HepG2 (cell line): ENCODE measurements around the gene TC2N. TPM values are rescaled to one million over a fixed set of nuclear protein-coding genes. Genes with fewer than 3 reads are reported as not detected.

ENCODE experiments used
- CTCF ChIP-seq: sonication (generic); formaldehyde crosslinking; IDR thresholded peaks from 2 replicates; pipeline ENCODE4 v1.5.0; 2020; ENCODE audit warnings: mild to moderate bottlenecking, missing genetic modification reagents, moderate library complexity
- EP300 ChIP-seq, 3 experiments: sonication (generic) in 1 of 3; formaldehyde crosslinking in 1 of 3; IDR thresholded peaks; 2 replicates each; pipeline versions ENCODE4 v1.5.1 to v1.6.1; 2011 to 2020; ENCODE audit warnings: low read depth in 2 of 3, low read length in 2 of 3, borderline replicate concordance in 1 of 3, improper control_type of control experiment in 1 of 3, mild to moderate bottlenecking in 1 of 3, missing genetic modification reagents in 1 of 3, moderate library complexity in 1 of 3
- MIXL1 ChIP-seq: IDR thresholded peaks from 2 replicates; pipeline ENCODE4 v1.6.1; 2016
- TEAD3 ChIP-seq: optimal IDR thresholded peaks from 2 replicates; pipeline ENCODE3; 2016; ENCODE audit warnings: borderline replicate concordance
- TEF ChIP-seq: sonication (generic); formaldehyde crosslinking; IDR thresholded peaks from 2 replicates; pipeline ENCODE4 v1.5.0; 2020; ENCODE audit warnings: missing genetic modification reagents
- ZBTB39 ChIP-seq: sonication (generic); formaldehyde crosslinking; IDR thresholded peaks from 2 replicates; pipeline ENCODE4 v1.5.0; 2020; ENCODE audit warnings: missing genetic modification reagents
- ZMYM4 ChIP-seq: sonication (generic); formaldehyde crosslinking; IDR thresholded peaks from 2 replicates; pipeline ENCODE4 v1.8.1; 2023; ENCODE audit warnings: mild to moderate bottlenecking, missing genetic modification reagents
- ZNF691 ChIP-seq: sonication (generic); formaldehyde crosslinking; IDR thresholded peaks from 2 replicates; pipeline ENCODE4 v1.4.0; 2020; ENCODE audit warnings: missing genetic modification reagents, low read depth, mild to moderate bottlenecking, borderline replicate concordance
- ZNF792 ChIP-seq: IDR thresholded peaks from 2 replicates; pipeline ENCODE4 v1.6.1; 2016
- ZSCAN29 ChIP-seq: sonication (generic); formaldehyde crosslinking; conservative IDR thresholded peaks from 2 replicates; pipeline ENCODE4 v1.4.0; 2020; ENCODE audit warnings: mild to moderate bottlenecking, missing genetic modification reagents
- polyA plus RNA-seq, 8 experiments: library from polyadenylated mRNA; depleted of rRNA in 3 of 8; stranded (reverse) in 7 of 8; unstranded in 1 of 8; fragments of >200 nt; fragmentation: Illumina TruSeq in 4 of 8; extraction: Trizol in 4 of 8; gene quantifications; 2 replicates each; pipeline versions ENCODE4 v1.2.1 to v1.2.3, GENCODE V29; 2011 to 2016; ENCODE audit warnings: low read depth in 4 of 8, missing spikeins in 1 of 8, mixed read lengths in 1 of 8; ENCODE audit not compliant: insufficient read depth in 1 of 8
- total RNA-seq, 5 experiments: library from RNA; depleted of rRNA; stranded (reverse); fragments of >200 nt; fragmentation: Illumina TruSeq; extraction: Trizol; gene quantifications; 2 replicates each; pipeline ENCODE4 v1.2.3, GENCODE V29; 2016; ENCODE audit warnings: low read depth in 1 of 5
- TF ChIP-seq, protein P1 (sequence below): IDR thresholded peaks from 2 replicates; pipeline ENCODE4 v1.6.1; 2012; ENCODE audit warnings: low read depth, low read length, improper control_type of control experiment
- TF ChIP-seq, protein P2 (sequence below), 2 experiments: fragments of 450-650 bp in 1 of 2; sonication (generic) in 1 of 2; formaldehyde crosslinking in 1 of 2; IDR thresholded peaks; 2 replicates each; pipeline versions ENCODE4 v1.6.1 to v1.8.0; 2016 to 2022; ENCODE audit warnings: antibody characterized with exemption in 1 of 2, mild to moderate bottlenecking in 1 of 2, missing genetic modification reagents in 1 of 2

The TC2N gene
- total and polyA plus RNA-seq, 2 of the 13 experiments (the other 11 are each of a cell fraction or from before 2014, with no cell fraction given), result 0.03 TPM; not detected in 1

DNA sequence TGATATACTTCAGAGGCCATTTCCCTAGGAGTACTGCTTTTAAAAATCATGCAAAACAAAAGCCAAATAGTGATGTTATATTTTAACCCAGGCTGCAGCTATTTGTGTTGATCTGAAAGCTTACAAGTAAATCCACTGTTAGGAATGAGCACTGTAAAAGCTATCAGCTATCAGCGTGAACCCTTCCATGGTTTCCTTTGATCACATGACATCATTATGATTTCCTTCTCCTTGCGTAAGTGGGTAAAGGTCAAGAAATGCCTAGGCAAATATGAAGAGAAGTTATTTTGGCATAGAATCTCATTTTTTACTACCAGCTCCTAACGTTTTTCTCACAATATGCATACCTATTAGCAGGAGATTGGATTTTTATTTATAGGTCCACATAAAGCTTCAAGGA lies 86.9 kb downstream of the TC2N start (continued):
- TF ChIP-seq ZBTB39 (CRISPR knock-in tag), result no peak
- TF ChIP-seq ZNF792 (CRISPR knock-in tag), result no peak
- no peak for TF ChIP-seq CTCF (CRISPR knock-in tag)
- TF ChIP-seq ZMYM4 (CRISPR knock-in tag), result no peak; the same call in 1 of the 2 replicates
- TF ChIP-seq, protein P1, sequence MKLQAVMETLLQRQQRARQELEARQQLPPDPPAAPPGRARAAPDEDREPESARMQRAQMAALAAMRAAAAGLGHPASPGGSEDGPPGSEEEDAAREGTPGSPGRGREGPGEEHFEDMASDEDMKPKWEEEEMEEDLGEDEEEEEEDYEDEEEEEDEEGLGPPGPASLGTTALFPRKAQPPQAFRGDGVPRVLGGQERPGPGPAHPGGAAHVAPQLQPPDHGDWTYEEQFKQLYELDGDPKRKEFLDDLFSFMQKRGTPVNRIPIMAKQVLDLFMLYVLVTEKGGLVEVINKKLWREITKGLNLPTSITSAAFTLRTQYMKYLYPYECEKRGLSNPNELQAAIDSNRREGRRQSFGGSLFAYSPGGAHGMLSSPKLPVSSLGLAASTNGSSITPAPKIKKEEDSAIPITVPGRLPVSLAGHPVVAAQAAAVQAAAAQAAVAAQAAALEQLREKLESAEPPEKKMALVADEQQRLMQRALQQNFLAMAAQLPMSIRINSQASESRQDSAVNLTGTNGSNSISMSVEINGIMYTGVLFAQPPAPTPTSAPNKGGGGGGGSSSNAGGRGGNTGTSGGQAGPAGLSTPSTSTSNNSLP, result 0 out of 2 replicates have a peak, but pooled peaks have one; percentile 17
- no peak for TF ChIP-seq ZSCAN29 (CRISPR knock-in tag)
- TF ChIP-seq ZNF691, result no peak
- TF ChIP-seq, protein P2, sequence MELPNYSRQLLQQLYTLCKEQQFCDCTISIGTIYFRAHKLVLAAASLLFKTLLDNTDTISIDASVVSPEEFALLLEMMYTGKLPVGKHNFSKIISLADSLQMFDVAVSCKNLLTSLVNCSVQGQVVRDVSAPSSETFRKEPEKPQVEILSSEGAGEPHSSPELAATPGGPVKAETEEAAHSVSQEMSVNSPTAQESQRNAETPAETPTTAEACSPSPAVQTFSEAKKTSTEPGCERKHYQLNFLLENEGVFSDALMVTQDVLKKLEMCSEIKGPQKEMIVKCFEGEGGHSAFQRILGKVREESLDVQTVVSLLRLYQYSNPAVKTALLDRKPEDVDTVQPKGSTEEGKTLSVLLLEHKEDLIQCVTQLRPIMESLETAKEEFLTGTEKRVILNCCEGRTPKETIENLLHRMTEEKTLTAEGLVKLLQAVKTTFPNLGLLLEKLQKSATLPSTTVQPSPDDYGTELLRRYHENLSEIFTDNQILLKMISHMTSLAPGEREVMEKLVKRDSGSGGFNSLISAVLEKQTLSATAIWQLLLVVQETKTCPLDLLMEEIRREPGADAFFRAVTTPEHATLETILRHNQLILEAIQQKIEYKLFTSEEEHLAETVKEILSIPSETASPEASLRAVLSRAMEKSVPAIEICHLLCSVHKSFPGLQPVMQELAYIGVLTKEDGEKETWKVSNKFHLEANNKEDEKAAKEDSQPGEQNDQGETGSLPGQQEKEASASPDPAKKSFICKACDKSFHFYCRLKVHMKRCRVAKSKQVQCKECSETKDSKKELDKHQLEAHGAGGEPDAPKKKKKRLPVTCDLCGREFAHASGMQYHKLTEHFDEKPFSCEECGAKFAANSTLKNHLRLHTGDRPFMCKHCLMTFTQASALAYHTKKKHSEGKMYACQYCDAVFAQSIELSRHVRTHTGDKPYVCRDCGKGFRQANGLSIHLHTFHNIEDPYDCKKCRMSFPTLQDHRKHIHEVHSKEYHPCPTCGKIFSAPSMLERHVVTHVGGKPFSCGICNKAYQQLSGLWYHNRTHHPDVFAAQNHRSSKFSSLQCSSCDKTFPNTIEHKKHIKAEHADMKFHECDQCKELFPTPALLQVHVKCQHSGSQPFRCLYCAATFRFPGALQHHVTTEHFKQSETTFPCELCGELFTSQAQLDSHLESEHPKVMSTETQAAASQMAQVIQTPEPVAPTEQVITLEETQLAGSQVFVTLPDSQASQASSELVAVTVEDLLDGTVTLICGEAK (IDR thresholded peaks at IDR 0.05), result no peak
- TF ChIP-seq, protein P2 (CRISPR knock-in tag; IDR thresholded peaks at IDR 0.05), result no peak
- no peak for TF ChIP-seq TEF (CRISPR knock-in tag)
- no peak for TF ChIP-seq TEAD3 (CRISPR knock-in tag)
- TF ChIP-seq MIXL1 (CRISPR knock-in tag), result 0 out of 2 replicates have a peak, but pooled peaks have one; percentile 24
- TF ChIP-seq EP300 (IDR thresholded peaks at IDR 0.05; ENCODE audit: low read depth in 2 of 2, low read length in 2 of 2), result peak in 1 of 2 experiments; percentile 29; a peak in 1 of 4 replicates
- TF ChIP-seq EP300 (CRISPR knock-in tag; IDR thresholded peaks at IDR 0.05; ENCODE audit: borderline replicate concordance), result no peak
